NCI-H748 (cell line): ENCODE results near the gene WFS1.

ENCODE experiments used
- DNase-seq: peaks from one replicate; lab custom pipeline; 2025; ENCODE audit not compliant: unreplicated experiment; lab: John Stamatoyannopoulos, UW

WFS1 gene

DNA sequence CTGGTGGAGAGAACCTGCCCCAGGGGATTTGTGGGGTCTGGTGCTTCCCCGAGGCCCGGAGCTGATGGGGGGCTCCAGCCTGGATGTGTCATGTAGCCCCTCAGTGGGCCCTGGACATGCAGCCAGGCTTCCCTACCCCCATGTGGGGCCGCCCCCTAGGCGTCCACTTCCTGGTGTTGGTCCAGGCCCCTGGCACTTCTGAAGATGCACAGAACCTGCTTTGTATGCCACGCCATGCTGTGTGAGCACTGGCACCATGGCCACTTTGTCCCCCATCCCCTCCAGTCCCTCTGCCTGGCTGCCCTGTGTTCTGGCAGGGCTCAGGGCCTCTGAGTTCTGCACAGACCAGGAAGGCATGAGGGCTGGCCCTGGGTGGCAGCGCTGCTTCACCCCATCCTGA is 29.2 kb downstream of the WFS1 start:
- no peak for DNase-seq

DNA sequence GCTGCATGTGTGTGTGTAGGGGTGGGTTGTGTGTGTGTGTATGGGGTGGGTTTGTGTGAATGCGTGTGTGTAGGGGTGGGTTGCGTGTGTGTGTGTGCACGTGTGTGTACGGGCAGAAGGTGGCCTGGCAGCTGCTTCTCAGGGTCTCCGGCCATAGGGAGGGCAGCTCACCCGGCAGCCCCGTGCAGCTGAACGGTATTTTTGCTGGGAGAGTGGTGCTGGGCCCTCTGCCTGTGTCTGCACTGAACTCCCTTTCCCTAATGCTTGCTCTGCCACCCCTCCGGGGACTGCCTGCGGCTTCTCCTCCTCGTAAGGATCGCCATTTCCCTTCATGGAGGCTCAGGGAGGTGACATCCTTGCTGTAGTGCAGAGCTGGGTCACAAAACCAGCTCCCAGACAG is 30.2 kb downstream of the WFS1 start:
- no peak for DNase-seq

DNA sequence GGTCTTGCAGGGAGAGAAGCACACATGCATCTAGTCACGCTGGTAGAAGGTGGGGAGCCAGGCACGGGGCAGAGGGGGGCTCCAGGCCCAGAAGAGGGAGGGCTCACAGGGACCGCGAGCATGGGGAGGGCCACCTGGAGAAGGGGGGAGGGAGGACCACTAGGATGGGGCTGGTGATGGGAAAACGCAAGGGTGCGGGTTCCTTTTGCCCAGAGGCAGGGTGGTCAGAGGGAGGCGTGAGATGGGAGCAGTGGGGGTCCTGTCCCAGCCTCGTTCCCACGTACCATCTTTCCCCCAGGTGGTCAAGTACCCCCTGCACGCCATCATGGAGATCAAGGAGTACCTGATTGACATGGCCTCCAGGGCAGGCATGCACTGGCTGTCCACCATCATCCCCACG is 30.7 kb downstream of the WFS1 start:
- DNase-seq = no peak

DNA sequence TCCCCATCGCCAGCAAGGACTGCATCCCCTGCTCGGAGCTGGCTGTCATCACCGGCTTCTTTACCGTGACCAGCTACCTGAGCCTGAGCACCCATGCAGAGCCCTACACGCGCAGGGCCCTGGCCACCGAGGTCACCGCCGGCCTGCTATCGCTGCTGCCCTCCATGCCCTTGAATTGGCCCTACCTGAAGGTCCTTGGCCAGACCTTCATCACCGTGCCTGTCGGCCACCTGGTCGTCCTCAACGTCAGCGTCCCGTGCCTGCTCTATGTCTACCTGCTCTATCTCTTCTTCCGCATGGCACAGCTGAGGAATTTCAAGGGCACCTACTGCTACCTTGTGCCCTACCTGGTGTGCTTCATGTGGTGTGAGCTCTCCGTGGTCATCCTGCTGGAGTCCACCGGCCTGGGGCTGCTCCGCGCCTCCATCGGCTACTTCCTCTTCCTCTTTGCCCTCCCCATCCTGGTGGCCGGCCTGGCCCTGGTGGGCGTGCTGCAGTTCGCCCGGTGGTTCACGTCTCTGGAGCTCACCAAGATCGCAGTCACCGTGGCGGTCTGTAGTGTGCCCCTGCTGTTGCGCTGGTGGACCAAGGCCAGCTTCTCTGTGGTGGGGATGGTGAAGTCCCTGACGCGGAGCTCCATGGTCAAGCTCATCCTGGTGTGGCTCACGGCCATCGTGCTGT is 31.5 kb downstream of the WFS1 start:
- DNase-seq = no peak

DNA sequence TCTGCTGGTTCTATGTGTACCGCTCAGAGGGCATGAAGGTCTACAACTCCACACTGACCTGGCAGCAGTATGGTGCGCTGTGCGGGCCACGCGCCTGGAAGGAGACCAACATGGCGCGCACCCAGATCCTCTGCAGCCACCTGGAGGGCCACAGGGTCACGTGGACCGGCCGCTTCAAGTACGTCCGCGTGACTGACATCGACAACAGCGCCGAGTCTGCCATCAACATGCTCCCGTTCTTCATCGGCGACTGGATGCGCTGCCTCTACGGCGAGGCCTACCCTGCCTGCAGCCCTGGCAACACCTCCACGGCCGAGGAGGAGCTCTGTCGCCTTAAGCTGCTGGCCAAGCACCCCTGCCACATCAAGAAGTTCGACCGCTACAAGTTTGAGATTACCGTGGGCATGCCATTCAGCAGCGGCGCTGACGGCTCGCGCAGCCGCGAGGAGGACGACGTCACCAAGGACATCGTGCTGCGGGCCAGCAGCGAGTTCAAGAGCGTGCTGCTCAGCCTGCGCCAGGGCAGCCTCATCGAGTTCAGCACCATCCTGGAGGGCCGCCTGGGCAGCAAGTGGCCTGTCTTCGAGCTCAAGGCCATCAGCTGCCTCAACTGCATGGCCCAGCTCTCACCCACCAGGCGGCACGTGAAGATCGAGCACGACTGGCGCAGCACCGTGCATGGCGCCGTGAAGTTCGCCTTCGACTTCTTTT is 32.2 kb downstream of the WFS1 start:
- no peak for DNase-seq

DNA sequence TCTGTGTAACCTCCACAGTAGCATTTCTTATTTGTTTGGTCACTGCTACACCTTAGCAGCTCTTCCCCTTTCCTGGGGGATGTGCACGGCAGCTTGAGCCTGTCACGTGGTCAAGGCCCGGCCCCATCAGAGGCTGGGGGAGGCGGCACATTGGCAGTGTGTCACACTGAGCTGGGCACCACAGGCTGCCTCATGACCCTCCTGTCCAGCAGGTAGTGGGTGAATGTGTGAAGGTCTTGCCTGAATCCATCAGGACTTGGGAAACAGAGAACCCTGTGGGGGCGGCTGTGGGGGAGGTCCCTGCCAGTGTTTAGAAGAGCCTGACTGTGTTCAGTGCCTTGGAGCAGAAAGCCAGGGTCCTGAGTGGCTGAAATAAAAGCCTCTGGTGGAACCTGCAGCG is 33.2 kb downstream of the WFS1 start:
- no peak for DNase-seq

DNA sequence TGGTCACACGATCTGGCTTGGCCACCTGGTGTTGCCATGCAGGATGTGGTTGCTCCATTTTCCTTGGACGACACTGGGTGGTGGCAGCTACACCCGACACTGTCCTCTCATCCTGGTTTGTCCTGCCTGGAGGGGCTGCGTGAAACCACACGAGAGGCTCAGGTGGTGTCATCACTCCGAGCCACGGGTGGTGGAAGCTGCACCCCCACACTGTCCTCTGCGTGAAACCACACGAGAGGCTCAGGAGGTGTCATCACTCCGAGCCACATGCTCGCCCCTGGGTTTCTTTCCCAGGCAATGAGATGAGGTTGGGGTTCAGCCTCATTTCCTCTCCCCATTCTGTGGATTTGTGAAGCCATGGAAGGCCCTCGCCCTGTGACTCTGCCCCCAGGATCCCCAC is 34.3 kb downstream of the WFS1 start:
- no peak for DNase-seq

DNA sequence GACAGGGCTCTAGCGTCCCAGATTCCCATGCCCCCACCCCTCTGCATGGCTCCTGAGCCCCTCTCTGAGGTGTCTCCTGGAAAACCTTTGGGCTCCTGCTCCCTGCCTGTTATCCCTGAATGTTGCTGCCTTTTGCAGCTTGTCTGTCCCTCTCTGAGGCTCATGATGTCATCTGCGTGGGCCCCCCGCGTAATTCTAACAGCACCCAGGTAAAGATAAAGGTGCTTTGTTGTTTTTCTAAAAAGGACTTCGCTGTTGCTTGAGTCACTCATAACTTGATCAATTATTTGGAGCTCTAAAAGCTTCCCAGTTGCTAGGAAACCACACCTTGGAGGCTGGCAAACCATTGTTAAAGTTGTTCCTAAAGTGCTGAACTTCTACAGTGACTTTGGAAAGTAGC is 36.6 kb downstream of the WFS1 start:
- DNase-seq = no peak

DNA sequence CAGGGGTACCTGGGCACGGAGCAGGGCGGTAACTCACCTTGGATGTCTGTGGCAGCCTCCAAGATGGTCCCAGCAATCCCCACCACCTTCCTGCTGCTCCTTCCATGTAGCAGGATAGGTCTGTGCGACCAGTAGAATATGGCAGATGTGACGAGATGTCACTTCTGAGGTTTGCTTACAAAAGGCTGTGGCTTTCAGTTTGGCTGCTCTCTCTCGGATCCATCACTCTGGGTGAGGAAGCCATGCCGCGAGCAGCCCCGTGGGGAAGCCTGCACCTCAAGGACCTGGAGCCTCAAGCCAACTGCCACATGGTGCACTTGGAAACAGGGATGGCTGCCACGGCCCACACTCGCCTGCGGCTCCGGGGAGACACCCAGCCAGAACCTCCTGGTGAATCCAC is 37.6 kb downstream of the WFS1 start:
- no peak for DNase-seq

DNA sequence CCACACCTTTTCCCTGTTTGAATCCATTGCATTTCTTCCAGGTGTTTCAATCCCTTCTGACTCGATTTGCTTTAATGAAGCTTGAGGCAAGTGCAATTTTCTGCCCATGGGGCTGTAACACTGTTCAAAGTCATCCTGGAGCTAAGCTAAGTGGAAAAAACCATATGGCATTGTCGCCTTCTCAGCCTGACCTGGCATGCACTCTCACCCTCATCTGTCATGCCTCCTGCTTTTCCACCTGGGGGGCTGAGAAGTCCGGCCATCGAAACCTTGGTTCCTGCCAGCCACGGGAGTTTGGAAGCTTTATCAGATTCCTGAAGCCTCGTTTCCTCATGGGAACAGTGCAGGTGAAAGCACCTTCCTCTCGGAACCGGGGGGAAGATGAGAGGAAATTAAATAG is 38.2 kb downstream of the WFS1 start:
- no peak for DNase-seq

DNA sequence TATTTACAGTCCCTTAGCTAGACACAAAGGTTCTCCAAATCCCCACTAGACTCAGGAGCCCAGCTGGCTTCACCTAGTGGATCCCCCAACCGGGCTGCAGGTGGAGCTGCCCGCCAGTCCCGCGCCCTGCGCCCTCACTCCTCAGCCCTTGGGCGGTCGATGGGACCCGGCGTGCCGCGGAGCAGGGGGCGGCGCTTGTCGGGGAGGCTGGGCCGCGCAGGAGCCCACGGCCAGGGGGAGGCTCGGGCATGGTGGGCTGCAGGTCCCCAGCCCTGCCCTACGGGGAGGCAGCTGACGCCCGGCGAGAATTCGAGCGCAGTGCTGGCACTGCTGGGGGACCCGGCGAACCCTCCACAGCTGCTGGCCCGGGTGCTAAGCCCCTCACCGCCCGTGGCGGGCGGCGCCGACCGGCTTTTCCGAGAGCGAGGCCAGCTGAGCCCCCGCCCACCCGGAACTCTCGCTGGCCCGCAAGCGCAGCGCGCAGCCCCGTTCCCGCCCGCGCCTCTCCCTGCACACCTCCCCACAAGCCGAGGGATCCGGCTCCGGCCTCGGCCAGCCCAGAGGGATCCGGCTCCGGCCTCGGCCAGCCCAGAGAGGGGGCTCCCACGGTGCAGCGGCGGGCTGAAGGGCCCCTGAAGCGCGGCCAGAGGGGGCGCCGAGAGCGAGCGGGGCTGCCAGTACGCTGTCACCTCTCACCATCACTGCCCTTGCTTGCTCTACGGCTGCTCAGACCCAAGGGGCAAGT is 39.4 kb downstream of the WFS1 start:
- peak; percentile 73 for DNase-seq

DNA sequence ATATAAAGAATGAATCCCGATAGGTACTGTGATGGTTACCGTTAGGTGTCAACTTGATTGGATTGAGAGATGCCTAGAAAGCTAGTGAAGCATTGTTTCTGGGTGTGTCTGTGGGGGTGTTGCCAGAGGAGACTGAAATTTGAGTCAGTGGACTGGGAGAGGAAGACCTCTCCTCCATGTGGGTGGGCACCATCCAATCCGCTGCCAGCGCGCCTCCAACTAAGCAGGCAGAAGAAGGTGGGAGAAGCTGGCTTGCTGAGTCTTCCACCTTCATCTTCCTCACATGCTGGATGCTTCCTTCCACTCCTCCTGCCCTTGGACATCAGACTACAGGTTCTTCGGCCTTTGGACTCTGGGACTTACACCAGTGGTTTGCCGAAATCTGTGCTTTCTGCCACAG is 40.1 kb downstream of the WFS1 start:
- no peak for DNase-seq

DNA sequence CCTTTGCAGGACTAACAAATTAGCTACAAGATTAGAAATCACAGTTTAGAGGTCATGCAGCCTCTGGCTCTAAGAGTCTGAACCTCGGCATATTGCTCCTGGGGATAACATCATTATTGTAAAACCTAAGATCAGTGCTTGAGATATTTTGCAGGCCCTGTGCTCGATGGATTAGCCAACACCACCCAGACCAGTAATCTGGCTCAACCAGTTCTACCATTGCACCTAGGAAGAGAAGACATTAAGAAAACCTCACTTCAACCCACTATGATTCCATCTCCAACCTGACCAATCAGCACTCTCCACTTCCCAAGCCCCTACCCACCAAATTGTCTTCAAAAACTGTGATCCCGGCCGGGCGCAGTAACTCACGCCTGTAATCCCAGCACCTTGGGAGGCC is 43.6 kb downstream of the WFS1 start:
- DNase-seq = no peak

DNA sequence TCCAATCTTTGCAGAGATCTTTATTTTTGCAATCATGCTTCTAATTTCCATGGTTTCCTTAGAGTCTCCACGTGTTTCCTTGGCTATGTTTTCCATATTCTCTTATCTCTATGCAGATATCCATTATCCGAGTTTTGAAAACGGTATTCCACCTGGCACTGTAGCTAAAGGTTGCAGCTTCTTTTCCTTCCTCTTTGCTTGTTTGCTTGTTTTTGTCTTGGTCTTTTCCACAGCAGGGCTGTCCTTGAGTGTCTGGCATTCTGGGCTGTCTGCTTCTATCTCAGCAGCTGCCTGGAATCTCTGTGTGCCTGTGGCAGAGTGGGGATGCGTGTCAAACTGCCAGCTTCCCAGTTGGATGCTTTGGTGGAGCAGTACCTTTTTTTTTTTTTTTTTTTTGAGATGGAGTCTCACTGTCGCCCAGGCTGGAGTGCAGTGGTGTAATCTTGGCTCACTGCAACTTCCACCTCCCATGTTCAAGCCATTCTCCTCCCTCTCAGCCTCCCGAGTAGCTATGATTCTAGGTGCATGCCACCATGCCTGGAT is 46.9 kb downstream of the WFS1 start:
- DNase-seq = no peak

DNA sequence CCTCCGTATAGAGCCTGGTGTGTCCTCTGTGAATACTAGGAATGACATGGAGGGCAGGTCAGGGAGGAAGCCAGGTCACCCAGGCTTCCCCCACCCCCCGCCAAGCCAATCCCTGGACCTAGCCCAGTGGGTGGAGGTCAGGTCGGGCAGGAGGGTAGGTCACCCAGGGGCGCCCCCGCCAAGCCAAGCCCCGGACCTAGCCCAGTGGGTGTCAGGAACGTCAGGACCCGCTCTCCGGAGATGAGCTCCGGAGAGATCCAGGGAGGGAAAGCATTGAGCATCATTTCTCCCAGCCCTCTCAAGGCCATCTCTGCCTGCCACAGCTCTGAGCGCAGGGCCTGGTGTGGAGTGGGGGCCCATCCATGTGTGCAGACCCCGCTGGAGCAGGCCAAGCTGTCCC is 48.6 kb downstream of the WFS1 start:
- DNase-seq = no peak

DNA sequence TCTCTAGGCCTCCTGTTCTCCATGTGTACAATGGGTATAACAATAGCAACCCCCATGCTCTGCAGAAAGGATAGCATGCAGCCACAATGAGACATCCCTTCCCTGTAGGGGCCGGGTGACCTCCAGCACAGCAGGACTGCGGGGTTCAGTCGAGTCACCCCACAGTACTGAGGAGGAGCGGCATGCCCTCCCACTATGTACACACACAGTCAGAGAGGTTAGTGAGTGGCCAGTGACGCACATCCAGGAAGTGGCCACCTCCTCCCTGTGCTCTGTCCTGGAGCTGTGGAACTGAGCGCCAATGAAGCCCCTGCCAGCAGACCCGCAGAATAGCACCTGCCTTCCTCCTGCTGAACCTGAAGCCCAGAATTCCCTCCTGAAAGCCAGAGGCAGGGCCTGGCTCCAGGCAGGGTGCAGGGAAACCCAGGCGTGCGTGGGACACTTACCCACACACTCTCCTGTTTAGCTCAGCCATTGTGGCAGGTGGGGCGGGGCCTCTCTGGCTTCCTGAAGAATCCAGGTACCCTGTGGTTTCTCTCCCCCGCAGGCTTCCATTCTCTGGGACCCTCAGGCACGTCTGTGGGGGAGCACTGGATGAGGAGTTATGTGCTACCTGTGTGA is 50.0 kb downstream of the WFS1 start:
- no peak for DNase-seq

DNA sequence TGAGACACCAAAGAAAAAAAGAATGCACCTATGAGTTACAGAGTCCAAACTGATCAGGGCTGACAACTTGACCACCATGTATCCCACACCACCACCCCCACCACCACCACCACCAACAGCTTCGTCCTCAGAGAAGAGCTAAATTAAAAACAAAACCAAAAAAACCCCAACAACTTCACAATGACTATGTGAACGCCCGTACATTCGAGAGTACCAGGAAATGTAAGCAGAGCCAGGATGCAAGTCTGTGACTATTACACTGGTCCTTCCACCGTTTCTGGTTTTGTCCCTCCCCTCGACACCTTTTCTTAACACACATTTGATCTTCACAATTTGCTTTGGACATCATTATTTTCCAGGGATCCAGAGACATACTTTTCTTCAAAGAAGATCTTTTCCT is 51.0 kb downstream of the WFS1 start:
- DNase-seq = no peak

DNA sequence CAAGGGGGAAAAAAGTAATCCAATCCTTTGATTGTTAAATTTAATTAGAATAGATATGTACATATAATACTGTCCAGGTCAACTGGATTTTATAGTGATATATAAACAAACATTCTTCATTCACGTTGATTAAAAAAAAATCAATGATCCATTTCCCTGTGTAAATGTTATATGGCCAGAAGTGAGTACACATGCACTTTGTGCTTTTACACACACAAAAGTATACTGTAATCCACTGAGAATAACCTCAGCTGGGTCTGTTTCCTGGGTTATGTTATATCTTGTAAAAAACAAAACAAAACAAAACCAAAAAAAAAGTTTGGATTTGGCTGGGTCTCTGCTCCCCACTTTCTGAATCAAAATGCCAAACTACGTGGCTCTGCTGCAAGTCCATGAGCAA is 51.7 kb downstream of the WFS1 start:
- no peak for DNase-seq

DNA sequence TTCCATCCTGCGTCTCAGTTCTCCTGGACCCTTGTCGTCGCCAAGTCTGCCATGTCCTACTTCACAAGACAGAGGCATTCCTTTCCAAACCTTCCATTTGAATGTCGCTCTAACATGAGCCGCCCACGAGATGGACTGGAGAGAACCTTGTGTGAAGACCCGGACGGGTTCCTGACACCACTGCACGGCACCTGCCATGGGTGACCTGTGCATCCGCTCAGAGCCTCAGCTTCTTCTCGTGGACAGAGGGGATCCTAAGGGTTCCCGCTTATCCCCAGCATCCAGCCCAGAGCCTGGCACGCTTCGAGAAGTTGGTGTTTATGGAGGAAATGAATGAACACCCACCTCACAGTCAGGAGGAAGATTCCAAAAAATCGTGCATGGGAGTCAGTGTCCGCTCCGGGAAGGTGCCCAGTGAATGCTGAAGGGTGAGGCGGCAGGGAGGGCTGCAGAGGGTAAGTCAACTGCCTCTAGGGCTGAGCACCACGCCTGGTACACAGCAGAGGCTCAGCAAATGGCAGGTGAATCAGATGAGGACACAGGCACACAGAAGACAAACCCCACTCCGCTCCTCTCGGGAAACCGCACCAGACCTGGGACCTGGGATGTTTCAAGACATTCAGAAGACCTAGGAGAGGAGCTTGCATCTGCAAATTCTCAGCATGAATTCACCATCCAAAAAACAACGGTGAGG is 52.6 kb downstream of the WFS1 start:
- no peak for DNase-seq

DNA sequence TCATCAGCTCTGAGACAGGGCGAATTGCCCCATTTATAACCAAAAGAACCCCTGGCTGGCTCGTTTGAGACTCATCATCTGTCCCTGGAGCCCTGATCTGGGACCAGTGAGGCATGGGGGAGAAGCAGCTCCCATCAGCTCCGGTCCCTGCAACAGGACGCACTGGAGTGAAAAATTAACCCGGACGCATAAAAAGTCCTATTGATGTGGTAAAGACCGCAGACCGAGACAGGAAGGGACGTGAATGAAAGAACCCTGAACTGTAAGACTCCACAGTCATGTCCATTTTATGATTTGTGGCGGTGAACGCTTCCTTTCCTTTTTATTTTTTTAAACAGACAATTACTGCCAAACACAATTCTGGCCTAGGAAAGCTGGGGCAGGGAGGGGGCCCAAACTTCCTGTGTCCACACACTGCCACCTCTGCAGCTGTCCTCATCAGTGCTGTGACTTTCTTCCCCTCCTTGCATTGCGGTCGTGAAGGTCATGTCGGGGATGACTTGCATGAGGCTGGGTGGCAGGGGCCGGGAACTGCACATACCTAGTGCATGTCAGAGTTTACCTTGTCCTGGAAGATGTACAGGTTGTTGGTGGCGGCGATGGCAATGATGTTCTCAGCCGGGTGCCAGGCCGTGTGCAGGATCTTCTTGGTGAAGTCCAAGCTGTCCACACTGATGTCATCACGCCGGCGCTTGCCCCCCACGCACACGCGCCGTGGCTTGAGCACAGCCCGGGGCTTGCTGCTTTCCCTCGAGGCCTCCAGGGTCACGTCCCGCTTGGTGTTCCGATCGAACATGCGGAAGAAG is 53.3 kb downstream of the WFS1 start:
- DNase-seq = no peak
